ENCODE results near the gene CRYBA2.

GRCh38 chr2:218995561-218995960 is 2.3 kb upstream of the CRYBA2 start:
- TF ChIP-seq, protein P1, sequence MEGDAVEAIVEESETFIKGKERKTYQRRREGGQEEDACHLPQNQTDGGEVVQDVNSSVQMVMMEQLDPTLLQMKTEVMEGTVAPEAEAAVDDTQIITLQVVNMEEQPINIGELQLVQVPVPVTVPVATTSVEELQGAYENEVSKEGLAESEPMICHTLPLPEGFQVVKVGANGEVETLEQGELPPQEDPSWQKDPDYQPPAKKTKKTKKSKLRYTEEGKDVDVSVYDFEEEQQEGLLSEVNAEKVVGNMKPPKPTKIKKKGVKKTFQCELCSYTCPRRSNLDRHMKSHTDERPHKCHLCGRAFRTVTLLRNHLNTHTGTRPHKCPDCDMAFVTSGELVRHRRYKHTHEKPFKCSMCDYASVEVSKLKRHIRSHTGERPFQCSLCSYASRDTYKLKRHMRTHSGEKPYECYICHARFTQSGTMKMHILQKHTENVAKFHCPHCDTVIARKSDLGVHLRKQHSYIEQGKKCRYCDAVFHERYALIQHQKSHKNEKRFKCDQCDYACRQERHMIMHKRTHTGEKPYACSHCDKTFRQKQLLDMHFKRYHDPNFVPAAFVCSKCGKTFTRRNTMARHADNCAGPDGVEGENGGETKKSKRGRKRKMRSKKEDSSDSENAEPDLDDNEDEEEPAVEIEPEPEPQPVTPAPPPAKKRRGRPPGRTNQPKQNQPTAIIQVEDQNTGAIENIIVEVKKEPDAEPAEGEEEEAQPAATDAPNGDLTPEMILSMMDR (conservative IDR thresholded peaks at IDR 0.05 in 1 of 2, IDR thresholded peaks at IDR 0.05 in 1 of 2; ENCODE audit: extremely low read depth in 1 of 2, insufficient read depth in 1 of 2, low read depth in 1 of 2, low read length in 2 of 2) = no peak
- no peak for TF ChIP-seq EZH2 (IDR thresholded peaks at IDR 0.05; ENCODE audit: borderline replicate concordance, low read length)

Measured in mammary epithelial cell (primary cell).